Smooth muscle cell (in vitro differentiated cells): Measurements from ENCODE around the gene SLC23A3. TPM values are rescaled to one million over a fixed set of nuclear protein-coding genes. Genes with fewer than 3 reads are reported as not detected.

Experiments used
- DNase-seq: peaks from one replicate; lab custom pipeline; 2025; ENCODE audit not compliant: unreplicated experiment; lab: John Stamatoyannopoulos, UW
- H2AFZ ChIP-seq: fragments of 200-600 bp; sonication (generic); 2 replicates; pipeline ENCODE4 v1.6.0; 2016; ENCODE audit warnings: antibody characterized with exemption, low read depth, mild to moderate bottlenecking
- H3F3A ChIP-seq: fragments of 200-600 bp; sonication (generic); 2 replicates; pipeline ENCODE4 v1.6.0; 2017; ENCODE audit warnings: antibody characterized with exemption, low read depth
- H3K27ac ChIP-seq: fragments of 200-600 bp; sonication (generic); 2 replicates; pipeline ENCODE4 v1.5.1; 2016; ENCODE audit warnings: low read depth, mild to moderate bottlenecking
- H3K27me3 ChIP-seq: fragments of 200-600 bp; sonication (generic); 2 replicates; pipeline ENCODE4 v1.6.1; 2016; ENCODE audit warnings: low read depth, mild to moderate bottlenecking
- H3K36me3 ChIP-seq: fragments of 200-600 bp; sonication (generic); 2 replicates; pipeline ENCODE4 v1.5.1; 2016; ENCODE audit warnings: low read depth
- H3K4me1 ChIP-seq: fragments of 200-600 bp; sonication (generic); 2 replicates; pipeline ENCODE4 v1.5.1; 2016; ENCODE audit warnings: low read depth
- H3K4me2 ChIP-seq: fragments of 200-600 bp; sonication (generic); 2 replicates; pipeline ENCODE4 v1.6.0; 2016; ENCODE audit warnings: mild to moderate bottlenecking
- H3K4me3 ChIP-seq: fragments of 200-600 bp; sonication (generic); 2 replicates; pipeline ENCODE4 v1.5.1; 2016; ENCODE audit warnings: mild to moderate bottlenecking
- H3K79me2 ChIP-seq: fragments of 200-600 bp; sonication (generic); 2 replicates; pipeline ENCODE4 v1.6.0; 2016; ENCODE audit warnings: low read depth, mild to moderate bottlenecking
- H3K9ac ChIP-seq: fragments of 200-600 bp; sonication (generic); 2 replicates; pipeline ENCODE4 v1.6.0; 2016; ENCODE audit warnings: low read depth
- H3K9me3 ChIP-seq: fragments of 200-600 bp; sonication (generic); replicated peaks from 2 replicates; pipeline ENCODE4 v1.5.1; 2016; ENCODE audit warnings: low read depth
- H4K20me1 ChIP-seq: fragments of 200-600 bp; sonication (generic); 2 replicates; pipeline ENCODE4 v1.6.0; 2016; ENCODE audit warnings: low read depth
- WGBS: methylation state at CpG from one replicate; pipeline ENCODE4 v1.1.7; 2016; ENCODE audit warnings: low lambda C conversion rate; 5-methylcytosine and 5-hydroxymethylcytosine counted together
- polyA plus RNA-seq: library from polyadenylated mRNA; unstranded; fragments of >200 nt; fragmentation: Nextera tagmentation; extraction: Ambion mirVana; gene quantifications from 2 replicates; pipeline ENCODE4 v1.2.1, GENCODE V29; 2016
- total RNA-seq: library from RNA; depleted of rRNA; stranded (reverse); fragments of >200 nt; gene quantifications from 2 replicates; pipeline ENCODE4 v1.2.3, GENCODE V29; 2014
- TF ChIP-seq, protein P1 (sequence below): fragments of 200-600 bp; sonication (generic); IDR thresholded peaks from 2 replicates; pipeline ENCODE4 v1.5.1; 2017; ENCODE audit warnings: borderline replicate concordance, mild to moderate bottlenecking, antibody characterized with exemption; ENCODE audit not compliant: insufficient read depth, poor library complexity, severe bottlenecking

SLC23A3 gene
- total and polyA plus RNA-seq, 2 experiments from 2014 or later, result not detected

DNA sequence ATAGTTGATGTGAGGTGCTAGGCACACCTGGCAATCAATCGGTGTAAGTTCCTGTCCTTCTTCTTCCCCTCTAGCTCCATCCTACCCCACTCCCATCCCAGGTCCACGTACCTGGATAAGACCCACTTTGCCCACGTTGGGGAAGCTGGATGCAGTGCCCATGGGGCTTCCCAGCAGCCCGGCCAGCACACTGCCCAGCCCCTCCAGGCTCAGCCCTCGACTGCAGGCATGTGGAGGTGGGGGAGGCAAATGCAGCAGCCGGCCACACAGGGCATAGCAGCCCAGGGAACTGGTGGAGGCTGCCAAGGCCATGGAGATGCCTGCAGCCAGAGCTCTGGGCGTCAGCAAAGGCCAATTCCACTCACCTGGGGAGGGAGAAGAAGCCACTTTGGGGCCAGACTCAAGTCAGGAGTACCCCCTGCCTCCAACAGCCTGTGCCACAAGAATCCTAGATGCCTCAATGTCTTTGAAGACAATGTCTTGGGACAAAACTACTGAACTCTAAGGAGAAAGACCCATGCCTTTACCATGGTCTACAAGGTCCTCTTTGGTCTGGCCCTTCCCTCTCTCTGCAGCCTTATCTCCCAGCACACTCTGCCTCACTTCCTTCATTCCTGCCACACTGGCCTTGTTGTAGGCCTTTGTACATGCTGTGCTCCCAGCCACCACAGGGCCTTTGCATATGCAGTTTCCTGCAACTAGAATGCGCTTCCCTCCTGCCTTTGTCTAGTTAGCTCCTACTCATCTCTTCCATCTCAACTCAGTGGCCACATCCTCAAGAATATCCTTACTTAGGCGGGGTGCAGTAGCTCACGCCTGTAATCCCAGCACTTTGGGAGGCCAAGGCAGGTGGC is 4.5 kb downstream of the SLC23A3 start:
- no peaks in the 10 kb centered on the region for H3K27me3 ChIP-seq

DNA sequence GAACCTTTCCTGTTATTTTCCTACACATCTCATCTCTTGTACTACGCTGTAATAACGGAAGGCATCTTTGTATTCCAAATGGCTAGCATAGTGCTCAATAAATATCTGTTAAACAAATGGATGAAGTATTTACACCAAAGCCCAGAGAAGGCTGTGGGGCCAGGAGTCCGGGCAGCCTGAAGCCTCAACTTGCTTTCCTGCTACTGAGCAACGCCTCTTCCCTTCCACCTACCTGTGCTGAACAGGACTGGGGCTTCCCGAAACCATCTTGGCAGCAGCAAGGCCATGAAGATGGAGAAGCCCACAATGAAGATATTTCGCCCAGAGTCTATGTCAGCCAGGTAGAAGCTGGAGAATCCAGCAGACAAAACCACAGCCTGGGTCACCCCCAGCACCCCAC is 6.7 kb downstream of the SLC23A3 start:
- H2AFZ ChIP-seq, result no peak overlapping the region
- no peaks in the 10 kb centered on the region for H3K79me2 ChIP-seq
- no peaks in the 10 kb centered on the region for H3K27me3 ChIP-seq
- WGBS, result 84% methylated on average over 6 of the region's 6 CpGs
- no peaks in the 10 kb centered on the region for H3F3A ChIP-seq
- no peaks in the 10 kb centered on the region for H4K20me1 ChIP-seq
- no peaks in the 10 kb centered on the region for H3K9me3 ChIP-seq
- H3K27ac ChIP-seq, result no peak overlapping the region
- no peak for DNase-seq
- no peak overlapping the region for H3K9ac ChIP-seq
- H3K4me1 ChIP-seq, result peaks cover 4% of the 10 kb centered on the region
- TF ChIP-seq, protein P1, sequence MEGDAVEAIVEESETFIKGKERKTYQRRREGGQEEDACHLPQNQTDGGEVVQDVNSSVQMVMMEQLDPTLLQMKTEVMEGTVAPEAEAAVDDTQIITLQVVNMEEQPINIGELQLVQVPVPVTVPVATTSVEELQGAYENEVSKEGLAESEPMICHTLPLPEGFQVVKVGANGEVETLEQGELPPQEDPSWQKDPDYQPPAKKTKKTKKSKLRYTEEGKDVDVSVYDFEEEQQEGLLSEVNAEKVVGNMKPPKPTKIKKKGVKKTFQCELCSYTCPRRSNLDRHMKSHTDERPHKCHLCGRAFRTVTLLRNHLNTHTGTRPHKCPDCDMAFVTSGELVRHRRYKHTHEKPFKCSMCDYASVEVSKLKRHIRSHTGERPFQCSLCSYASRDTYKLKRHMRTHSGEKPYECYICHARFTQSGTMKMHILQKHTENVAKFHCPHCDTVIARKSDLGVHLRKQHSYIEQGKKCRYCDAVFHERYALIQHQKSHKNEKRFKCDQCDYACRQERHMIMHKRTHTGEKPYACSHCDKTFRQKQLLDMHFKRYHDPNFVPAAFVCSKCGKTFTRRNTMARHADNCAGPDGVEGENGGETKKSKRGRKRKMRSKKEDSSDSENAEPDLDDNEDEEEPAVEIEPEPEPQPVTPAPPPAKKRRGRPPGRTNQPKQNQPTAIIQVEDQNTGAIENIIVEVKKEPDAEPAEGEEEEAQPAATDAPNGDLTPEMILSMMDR, result no peak
- no peak overlapping the region for H3K4me2 ChIP-seq
- no peak overlapping the region for H3K4me3 ChIP-seq
- H3K36me3 ChIP-seq, result no peaks in the 10 kb centered on the region

More for the DNA sequence above, 4.5 kb downstream of the SLC23A3 start:
- Histone ChIP-seq H3K27ac (no peak overlapping the region), H3K4me1 (no peaks in the 10 kb centered on the region), H4K20me1 (no peaks in the 10 kb centered on the region), H3K9ac (no peak overlapping the region), H3K4me2 (no peak overlapping the region), H3F3A (no peaks in the 10 kb centered on the region), H3K9me3 (no peaks in the 10 kb centered on the region), H3K79me2 (no peaks in the 10 kb centered on the region), H3K4me3 (no peak overlapping the region), H3K36me3 (no peaks in the 10 kb centered on the region), H2AFZ (no peak overlapping the region)
- 87% methylated on average over 10 of the region's 10 CpGs for WGBS
- TF ChIP-seq, protein P1, result no peak
- no peak for DNase-seq

DNA sequence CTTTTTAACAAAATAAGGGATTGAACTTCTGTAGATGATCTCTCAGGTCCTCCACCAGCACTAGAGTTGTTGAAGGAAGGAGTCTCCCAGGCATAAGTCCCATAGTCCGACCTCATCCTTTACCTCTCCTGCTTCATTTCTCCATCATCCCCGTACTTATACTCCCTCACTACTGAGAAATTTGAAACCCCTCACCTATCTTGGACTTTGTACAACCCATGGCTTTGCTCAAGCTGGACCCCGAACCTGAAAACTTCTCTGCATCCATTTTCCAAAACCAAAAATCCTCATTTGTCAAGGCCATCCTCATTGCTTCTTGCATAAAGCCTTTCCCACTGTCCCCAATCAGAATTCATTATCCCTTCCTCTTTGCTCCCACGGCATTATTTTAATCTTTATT is 8.7 kb downstream of the SLC23A3 start:
- H4K20me1 ChIP-seq, result no peaks in the 10 kb centered on the region
- 68% methylated on average over 4 of the region's 4 CpGs for WGBS
- H3K79me2 ChIP-seq, result no peaks in the 10 kb centered on the region
- no peaks in the 10 kb centered on the region for H3K9me3 ChIP-seq
- peak overlapping the region; percentile 89 for H2AFZ ChIP-seq
- H3K4me2 ChIP-seq, result peak overlapping the region; percentile 97
- no peaks in the 10 kb centered on the region for H3F3A ChIP-seq
- no peak overlapping the region for H3K9ac ChIP-seq
- no peak overlapping the region for H3K27ac ChIP-seq
- H3K36me3 ChIP-seq, result no peaks in the 10 kb centered on the region
- H3K27me3 ChIP-seq, result no peaks in the 10 kb centered on the region
- DNase-seq, result no peak
- TF ChIP-seq, protein P1, result no peak
- H3K4me3 ChIP-seq, result peak overlapping the region; percentile 92
- peaks cover 4% of the 10 kb centered on the region for H3K4me1 ChIP-seq
